Measurements from ENCODE around the gene MS4A7.
"Not testable (repeated sequence)": the region's sequence is repeated elsewhere in the genome, so short reads cannot be mapped to it uniquely, and the experiment has no call there.

MS4A7 gene

DNA sequence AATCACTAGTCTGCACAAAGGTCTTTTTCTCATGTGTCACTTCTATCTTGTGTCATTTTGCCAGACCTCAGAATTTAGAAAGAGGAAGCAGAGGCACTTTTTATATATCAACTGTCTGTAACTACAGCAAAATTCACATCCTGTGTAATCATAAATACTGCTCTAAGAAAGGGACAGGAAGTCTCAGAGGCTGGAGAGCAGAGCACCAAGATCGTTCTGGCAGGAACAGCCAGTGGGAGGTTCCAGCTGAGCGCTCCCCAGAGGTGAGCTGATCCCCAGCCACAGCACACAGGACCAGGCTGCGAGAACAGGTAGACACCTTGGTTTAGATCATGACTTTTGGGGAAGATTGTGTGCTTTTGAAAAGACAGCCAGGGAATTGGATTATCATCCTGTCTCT, at the start of gene MS4A7:
Gene MS4A7, plus strand, starts transcription at position 179 of the 400 bp plus-strand sequence. CDS start 4,610 bp downstream, outside the sequence.
- in situ Hi-C loops (cut with HindIII; ENCODE audit: low sequenced_read_pairs) = no loop called here

- in situ Hi-C loops (cut with HindIII; ENCODE audit: low sequenced_read_pairs) = no loop called here
Observed at GRCh38 chr11:60332846-60333245, 45.5 kb upstream of the MS4A7 start.

DNA sequence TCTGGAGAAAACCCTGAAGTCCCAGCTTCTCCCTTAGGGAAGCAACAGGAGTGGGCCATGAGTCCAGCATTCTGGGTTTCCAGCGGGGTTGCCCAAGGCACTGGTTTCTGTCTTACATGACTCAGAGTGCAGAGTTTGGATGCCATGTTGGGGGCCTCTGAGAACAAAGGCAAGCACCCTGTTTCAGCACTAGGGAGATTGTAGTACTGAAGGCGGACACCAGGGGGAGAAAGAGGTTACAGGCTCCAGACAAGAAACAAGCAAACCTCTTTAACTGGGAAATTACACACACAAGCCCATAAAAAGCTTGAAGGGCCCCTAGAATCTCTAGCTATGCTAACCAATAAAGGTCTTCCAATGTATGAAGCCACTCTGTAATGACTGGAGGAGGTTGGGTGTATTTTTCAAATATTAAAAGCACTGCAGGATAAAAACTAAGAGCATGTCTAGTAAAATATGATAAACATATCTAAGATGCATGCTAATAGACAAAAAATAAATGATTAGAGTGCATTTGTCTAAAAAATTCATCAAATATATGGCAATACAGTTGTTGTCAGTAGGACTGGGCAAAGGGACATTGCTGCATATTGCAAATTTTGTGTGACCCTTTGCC, 44.2 kb upstream of the MS4A7 start:
- in situ Hi-C loops (cut with HindIII; ENCODE audit: low sequenced_read_pairs) = no loop called here

- in situ Hi-C loops (cut with HindIII; ENCODE audit: low sequenced_read_pairs) = no loop called here
Observed at GRCh38 chr11:60336767-60337391, 41.5 kb upstream of the MS4A7 start.

- in situ Hi-C loops (cut with HindIII; ENCODE audit: low sequenced_read_pairs) = no loop called here
Observed at GRCh38 chr11:60338053-60338452, 40.3 kb upstream of the MS4A7 start.

DNA sequence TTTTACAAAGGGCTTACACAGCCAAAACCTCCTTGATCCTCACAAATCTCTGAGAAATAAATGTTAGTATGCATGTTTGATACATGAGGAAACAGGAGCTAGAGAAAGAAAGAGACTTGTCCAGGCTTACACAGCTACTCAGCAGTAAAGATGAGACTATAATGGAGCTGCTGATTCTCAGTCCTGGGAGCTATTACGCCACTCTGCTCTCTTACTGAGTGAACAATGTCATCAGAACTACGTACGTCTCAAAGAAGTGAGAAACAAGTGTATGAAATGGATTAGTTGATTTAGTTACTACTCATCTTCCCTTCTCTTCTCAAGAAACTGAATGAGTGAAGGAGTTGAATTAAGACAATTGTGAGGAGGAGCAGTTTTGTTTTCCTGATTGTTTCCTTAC, 39.0 kb upstream of the MS4A7 start:
- in situ Hi-C loops (cut with HindIII; ENCODE audit: low sequenced_read_pairs) = no loop called here

GRCh38 chr11:60343094-60343704, 35.1 kb upstream of the MS4A7 start:
- in situ Hi-C loops (cut with HindIII; ENCODE audit: low sequenced_read_pairs) = no loop called here

DNA sequence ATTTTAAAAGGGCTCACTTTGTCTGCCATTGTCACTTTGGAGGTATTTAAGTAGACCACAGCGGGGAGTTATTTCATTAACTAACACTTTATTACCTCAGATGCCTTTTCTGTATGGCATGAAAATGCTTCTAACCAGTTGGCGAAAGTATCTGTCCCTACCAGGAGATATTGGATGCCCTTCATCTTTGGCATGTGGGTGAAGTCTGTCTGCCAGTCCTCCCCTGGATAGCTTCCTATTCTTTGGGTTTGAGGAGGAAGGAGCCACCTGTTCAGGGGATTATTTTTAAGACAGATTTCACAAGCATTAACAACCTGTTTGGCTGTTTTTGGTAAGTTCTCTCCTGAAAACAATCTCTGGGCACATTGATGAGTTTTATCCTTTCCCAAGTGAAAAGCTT, 34.2 kb upstream of the MS4A7 start:
- in situ Hi-C loops (cut with HindIII; ENCODE audit: low sequenced_read_pairs) = no loop called here

DNA sequence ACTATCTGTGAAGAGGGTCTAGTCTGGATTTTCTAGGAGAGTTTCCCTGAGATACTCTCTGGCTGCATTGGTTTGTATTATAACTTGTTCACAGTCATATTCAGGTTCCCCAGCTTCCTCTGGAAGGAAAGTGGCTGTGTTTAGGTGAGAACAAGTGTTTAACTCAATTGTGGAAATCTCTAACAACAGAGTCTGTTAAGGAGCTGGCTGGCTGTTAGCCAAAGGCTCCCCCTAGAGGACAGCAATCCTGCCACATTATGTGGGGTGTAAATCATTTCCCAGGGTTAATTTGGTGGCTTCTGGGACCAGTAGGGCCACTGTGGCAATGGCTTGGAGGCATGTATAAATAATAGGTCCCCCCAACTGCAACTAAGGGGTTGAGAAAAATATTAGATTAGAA, 32.8 kb upstream of the MS4A7 start:
- in situ Hi-C loops (cut with HindIII; ENCODE audit: low sequenced_read_pairs) = no loop called here

GRCh38 chr11:60347084-60347797, 31.1 kb upstream of the MS4A7 start:
- in situ Hi-C loops (cut with HindIII; ENCODE audit: low sequenced_read_pairs) = no loop called here

- in situ Hi-C loops (cut with HindIII; ENCODE audit: low sequenced_read_pairs) = no loop called here
Observed at GRCh38 chr11:60348116-60348515, 30.2 kb upstream of the MS4A7 start.

DNA sequence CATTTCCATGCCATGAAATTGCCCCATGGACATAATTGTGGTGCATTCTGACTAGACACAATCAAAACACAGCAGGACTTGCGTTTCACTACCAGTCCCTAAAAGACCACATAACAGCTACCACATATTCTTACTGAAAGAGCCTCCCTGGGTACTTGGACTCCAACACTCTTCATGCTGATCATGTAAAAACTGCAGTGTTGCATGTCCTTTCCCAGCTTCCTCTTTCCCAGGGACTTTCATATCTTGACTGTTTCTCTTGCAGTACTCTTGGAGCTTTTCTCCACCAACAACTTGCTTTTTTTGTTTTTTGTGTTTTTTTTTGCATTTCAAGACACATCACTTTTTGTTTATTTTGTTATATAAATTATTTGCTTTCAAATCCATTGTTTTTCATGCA, 28.3 kb upstream of the MS4A7 start:
- in situ Hi-C loops (cut with HindIII; ENCODE audit: low sequenced_read_pairs) = no loop called here

- in situ Hi-C loops (cut with HindIII; ENCODE audit: low sequenced_read_pairs) = no loop called here
Observed at GRCh38 chr11:60357771-60358170, 20.6 kb upstream of the MS4A7 start.

DNA sequence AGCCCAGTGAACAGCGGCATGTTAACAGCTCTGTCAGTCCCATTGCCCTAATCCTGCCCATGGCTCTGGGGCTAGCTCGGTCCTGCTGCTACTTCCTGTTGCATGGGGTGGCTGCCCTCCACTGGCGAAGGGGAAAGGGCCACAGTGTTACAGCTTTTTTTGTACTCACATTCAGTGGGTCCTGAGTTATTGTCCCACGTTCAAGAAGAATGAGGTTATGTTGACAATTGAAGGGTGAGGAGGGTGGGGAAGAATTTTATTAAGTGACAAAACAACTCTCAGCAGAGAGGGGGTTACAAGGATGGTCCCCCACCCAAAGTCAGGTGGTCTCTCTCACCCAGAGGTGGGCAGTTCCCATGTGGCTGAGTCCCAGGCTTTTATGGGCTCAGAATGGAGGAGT, 17.7 kb upstream of the MS4A7 start:
- in situ Hi-C loops (cut with HindIII; ENCODE audit: low sequenced_read_pairs) = no loop called here

- in situ Hi-C loops (cut with HindIII; ENCODE audit: low sequenced_read_pairs) = no loop called here
Observed at GRCh38 chr11:60362241-60362640, 16.1 kb upstream of the MS4A7 start.

- in situ Hi-C loops (cut with HindIII; ENCODE audit: low sequenced_read_pairs) = no loop called here
Observed at GRCh38 chr11:60363542-60364470, 14.5 kb upstream of the MS4A7 start.

GRCh38 chr11:60366262-60366904, 11.9 kb upstream of the MS4A7 start:
- in situ Hi-C loops (cut with HindIII; ENCODE audit: low sequenced_read_pairs) = not testable (repeated sequence)

- in situ Hi-C loops (cut with HindIII; ENCODE audit: low sequenced_read_pairs) = no loop called here
Observed at GRCh38 chr11:60367009-60367408, 11.3 kb upstream of the MS4A7 start.

- in situ Hi-C loops (cut with HindIII; ENCODE audit: low sequenced_read_pairs) = no loop called here
Observed at GRCh38 chr11:60367896-60368295, 10.4 kb upstream of the MS4A7 start.

GRCh38 chr11:60370252-60370810, 8.0 kb upstream of the MS4A7 start:
- in situ Hi-C loops (cut with HindIII; ENCODE audit: low sequenced_read_pairs) = no loop called here
